IPS-18a (cell line): Measurements from ENCODE around the gene EEF2.
"Not testable (repeated sequence)": the region's sequence is repeated elsewhere in the genome, so short reads cannot be mapped to it uniquely, and the experiment has no call there.

Experiments
- H3K27ac ChIP-seq: one replicate; pipeline ENCODE4 v1.5.1; 2013; ENCODE audit warnings: low read length
- H3K27me3 ChIP-seq: one replicate; pipeline ENCODE4 v1.6.1; 2013; ENCODE audit warnings: mild to moderate bottlenecking, low read length; ENCODE audit not compliant: control insufficient read depth, insufficient read depth
- H3K36me3 ChIP-seq: one replicate; pipeline ENCODE4 v1.6.1; 2013; ENCODE audit warnings: low read depth, low read length; ENCODE audit not compliant: control insufficient read depth
- H3K4me1 ChIP-seq: one replicate; pipeline ENCODE4 v1.6.1; 2013; ENCODE audit warnings: low read depth, low read length; ENCODE audit not compliant: control insufficient read depth
- H3K4me3 ChIP-seq: one replicate; pipeline ENCODE4 v1.5.1; 2013; ENCODE audit warnings: low read length
- H3K9ac ChIP-seq: one replicate; pipeline ENCODE4 v1.6.1; 2013; ENCODE audit warnings: mild to moderate bottlenecking, low read length, moderate library complexity
- H3K9me3 ChIP-seq: one replicate; pipeline ENCODE4 v1.6.1; 2013; ENCODE audit warnings: low read depth, low read length; ENCODE audit not compliant: control insufficient read depth

Gene EEF2

DNA sequence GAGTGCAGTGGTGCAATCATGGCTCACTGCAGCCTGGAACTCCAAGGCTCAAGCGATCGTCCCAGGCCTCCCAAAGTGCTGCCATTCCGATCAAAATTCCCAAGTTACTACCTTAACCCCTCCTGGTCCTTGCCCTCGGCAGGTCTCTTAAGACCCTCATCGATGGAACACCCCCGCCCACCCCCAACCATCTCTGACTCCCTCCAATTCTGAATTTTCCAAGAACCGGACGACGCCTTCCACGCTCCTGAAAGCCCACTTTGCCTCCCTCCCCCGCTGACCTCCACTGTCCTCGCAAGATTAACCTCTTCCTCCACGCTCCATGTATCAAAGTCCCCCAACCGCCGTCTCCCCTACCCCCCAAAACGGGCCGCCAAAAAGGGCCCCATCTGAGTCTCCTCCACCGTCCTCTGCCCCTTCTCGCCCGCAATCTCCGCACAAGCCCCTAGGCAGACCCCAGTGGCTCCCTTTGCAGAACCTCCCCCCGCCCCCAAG is 14.9 kb downstream of the EEF2 start:
- H3K27ac ChIP-seq = peak overlapping the region; percentile 72
- H3K27me3 ChIP-seq = no peaks in the 10 kb centered on the region
- H3K4me1 ChIP-seq = peaks cover 22% of the 10 kb centered on the region
- H3K9me3 ChIP-seq = no peaks in the 10 kb centered on the region
- H3K4me3 ChIP-seq = peak overlapping the region; percentile 89
- peaks cover 26% of the 10 kb centered on the region for H3K36me3 ChIP-seq
- peak overlapping the region; percentile 88 for H3K9ac ChIP-seq

DNA sequence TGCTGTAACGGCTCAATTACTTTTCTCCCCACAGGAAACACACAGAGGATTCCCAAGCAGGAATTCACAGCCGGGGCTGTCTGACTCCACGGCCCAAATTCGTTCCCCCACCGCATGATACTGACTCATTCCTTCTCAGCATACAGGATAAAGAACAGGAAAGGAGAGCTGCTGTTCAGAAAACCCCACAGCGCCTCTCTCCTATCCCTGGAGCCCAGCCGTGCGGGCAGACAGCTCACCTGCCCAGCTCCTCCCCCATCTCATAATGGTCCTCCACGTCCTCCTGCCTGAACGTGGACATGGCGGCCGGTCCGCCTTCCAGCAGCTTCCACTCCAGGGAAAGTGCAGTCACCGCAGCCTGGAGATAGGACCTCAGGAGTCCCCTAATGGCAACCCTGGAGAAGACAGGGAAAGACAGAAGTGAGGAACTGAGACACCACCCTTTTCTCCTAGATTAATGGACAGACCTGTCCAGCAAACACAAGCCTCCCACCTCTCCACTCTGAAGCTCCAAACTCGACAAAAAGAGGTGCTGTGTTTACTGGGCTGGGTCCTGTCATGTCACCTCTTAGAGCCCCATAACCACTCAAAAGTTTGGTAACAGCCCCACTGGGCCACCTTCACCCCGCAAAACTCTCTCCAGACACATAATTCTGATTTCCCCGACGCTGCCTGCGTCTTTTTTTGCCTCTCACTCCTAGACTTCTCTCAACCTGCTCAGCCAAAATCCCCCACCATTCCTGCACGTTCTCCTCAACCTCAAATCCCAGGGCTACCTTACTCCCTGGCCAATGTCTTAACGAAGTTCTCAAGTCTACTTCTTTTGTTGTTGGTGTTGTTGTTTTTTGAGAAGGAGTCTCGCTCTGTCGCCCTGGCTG is 15.6 kb downstream of the EEF2 start:
- H3K9me3 ChIP-seq = no peaks in the 10 kb centered on the region
- H3K27me3 ChIP-seq = no peaks in the 10 kb centered on the region
- H3K27ac ChIP-seq = peak overlapping the region; percentile 72
- peaks cover 22% of the 10 kb centered on the region for H3K4me1 ChIP-seq
- H3K36me3 ChIP-seq = peaks cover 24% of the 10 kb centered on the region
- peak overlapping the region; percentile 88 for H3K9ac ChIP-seq
- peak overlapping the region; percentile 89 for H3K4me3 ChIP-seq

DNA sequence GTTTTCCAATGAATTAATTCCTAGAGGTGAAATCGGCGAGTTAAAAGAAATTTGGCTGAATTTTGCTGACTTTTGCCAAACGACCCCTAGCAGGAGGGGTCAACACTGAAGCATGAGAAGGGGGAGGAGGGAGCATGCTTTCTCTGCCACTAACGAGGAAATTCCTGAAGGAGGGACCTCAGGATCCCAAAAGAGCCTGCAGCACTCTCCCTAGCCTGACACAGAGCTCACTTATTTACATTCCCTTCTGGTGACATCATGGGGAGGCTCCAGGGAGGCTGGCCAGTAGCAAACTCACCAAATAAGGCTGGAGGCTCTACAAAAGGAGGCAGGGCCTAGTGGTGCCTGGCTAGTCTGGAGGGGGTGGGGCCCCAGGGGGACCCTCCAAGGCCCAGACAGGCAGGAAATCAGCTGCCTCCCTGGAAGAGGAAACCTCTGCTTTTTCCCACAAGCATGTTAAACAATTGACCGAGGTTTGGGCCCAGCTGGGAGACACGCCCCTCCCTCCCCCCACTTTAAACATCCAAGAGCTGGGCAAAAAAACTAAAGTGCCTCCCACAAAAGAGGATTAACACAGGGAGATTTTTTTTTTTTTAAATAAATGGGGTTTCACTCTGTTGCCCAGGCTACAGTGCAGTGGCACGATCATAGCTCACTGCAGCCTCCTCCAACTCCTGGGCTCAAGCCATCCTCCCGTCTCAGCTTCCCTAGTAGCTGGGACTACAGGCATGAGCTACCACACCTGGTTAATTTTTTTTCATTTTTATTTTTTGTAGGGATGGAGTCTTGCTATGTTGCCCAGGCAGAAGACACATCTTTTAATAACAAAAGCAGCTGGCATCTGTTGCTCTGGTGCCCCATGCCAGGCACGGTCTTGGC is 16.5 kb downstream of the EEF2 start:
- Histone ChIP-seq H3K9ac (peak overlapping the region; percentile 88), H3K4me1 (peaks cover 22% of the 10 kb centered on the region), H3K4me3 (peak overlapping the region; percentile 89), H3K9me3 (no peaks in the 10 kb centered on the region), H3K27ac (peak overlapping the region; percentile 86), H3K36me3 (peaks cover 31% of the 10 kb centered on the region), H3K27me3 (no peaks in the 10 kb centered on the region)

DNA sequence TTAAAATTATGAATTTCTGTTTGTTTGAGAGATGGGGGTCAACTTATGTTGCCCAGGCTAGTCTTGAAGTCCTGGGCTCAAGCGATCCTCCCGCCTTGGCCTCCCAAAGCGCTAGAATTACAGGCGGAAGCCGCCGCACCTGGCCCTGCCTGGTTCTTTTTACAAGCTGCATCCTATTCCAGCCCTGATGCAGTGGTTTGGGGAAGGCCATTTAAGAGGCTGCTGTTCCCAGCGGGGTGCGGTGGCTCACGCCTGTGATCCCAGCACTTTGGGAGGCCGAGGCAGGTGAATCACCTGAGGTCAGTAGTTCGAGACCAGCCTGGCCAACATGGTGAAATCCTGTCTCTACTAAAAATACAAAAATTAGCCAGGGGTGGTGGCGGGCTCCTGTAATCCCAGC is 17.3 kb downstream of the EEF2 start:
- Histone ChIP-seq H3K36me3 (peaks cover 37% of the 10 kb centered on the region), H3K4me1 (peaks cover 22% of the 10 kb centered on the region), H3K9ac (peak overlapping the region; percentile 88), H3K27ac (peak overlapping the region; percentile 86), H3K4me3 (peak overlapping the region; percentile 38)
- not testable (repeated sequence) for H3K27me3 ChIP-seq, H3K9me3 ChIP-seq

DNA sequence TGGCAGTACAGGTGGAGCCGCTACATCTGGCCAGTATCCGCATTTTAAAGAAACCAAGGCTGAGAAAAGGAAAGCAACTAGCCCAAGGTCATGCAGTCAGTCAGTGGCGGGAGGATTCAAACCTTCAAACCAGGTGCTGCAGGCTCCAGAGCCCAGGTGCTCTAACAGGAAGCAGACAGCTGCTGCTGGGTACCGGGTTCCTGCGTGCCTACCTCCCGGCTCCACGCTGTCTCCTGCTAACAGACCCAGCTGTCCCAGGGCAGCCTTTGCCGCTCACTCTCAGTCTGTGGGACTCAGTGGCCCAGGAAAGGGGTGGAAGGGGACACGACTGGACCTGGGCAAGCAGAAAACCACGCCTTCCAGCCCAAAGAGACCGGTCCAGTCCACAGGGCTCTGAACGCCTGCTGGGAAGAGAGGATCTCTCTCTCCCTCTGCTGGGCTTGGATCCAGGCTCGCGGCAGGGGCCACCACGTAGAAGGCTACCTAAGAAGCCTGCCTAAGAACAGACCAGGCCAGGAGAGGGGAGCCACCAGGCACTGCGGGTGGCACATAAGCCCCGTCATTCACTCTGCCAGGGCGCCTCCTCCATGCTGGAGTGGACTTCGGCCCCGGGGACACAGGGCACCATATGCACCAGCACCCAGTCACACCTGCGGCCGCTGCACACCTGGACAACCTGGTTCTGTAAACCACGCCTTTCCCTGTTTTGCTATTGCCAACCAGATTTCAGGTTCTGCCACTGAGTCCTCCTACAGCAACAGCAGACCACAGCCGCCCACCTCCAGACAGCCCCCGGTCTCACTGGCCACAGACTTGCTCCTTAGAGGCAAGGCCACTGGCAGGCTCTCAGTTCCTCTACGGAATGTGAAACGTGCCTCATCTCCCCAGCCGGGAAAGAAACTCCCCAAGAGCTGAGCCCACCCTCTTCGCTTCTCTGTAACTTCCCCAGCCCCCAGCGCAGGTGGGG is 18.9 kb downstream of the EEF2 start:
- H3K4me3 ChIP-seq = no peak overlapping the region
- H3K36me3 ChIP-seq = peaks cover 46% of the 10 kb centered on the region
- H3K27me3 ChIP-seq = no peaks in the 10 kb centered on the region
- H3K9ac ChIP-seq = no peak overlapping the region
- no peak overlapping the region for H3K27ac ChIP-seq
- no peaks in the 10 kb centered on the region for H3K9me3 ChIP-seq
- peaks cover 22% of the 10 kb centered on the region for H3K4me1 ChIP-seq

GRCh38 chr19:3964256-3965194 is 20.7 kb downstream of the EEF2 start:
- H3K36me3 ChIP-seq = peaks cover 62% of the 10 kb centered on the region
- no peaks in the 10 kb centered on the region for H3K27me3 ChIP-seq
- no peak overlapping the region for H3K27ac ChIP-seq
- no peak overlapping the region for H3K9ac ChIP-seq
- no peak overlapping the region for H3K4me3 ChIP-seq
- H3K4me1 ChIP-seq = peaks cover 16% of the 10 kb centered on the region
- no peaks in the 10 kb centered on the region for H3K9me3 ChIP-seq

DNA sequence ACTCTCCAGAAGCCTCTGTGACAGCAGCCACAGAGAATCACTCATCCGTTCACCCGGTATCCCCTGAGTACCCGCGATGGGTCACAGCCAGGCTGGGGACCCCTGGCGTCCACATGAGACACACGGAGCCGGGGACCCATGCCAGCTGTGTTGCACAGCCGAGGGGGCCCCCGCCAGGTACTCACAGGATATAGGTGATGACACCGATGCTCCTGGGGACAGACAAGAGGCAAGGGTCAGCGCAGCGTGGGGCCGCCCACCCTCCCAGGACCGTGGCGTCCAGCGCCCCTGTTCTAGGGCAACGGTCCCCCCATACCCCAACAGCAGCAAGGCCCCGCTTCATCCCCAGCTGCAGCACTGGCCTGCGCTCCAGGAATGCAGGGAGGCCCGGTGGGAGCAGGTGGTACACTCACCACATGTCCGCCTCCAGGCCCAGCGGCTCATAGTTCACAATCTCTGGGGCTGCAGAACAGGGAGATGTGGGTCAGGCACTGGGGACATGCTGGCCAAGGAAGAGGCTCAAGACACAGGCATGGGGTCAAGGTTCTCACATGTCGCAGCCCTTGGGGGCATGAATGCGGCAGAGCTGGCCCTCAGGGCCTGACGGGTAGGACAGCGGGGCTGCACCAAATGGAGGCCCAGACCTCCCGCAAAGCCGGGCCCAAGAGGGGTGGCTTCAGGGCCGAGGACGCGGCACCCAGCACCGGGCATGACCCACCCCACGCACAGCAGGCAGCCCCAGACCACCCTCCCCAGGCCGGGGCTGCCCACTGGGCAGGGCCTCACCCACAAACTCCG is 21.6 kb downstream of the EEF2 start:
- H3K4me3 ChIP-seq = no peak overlapping the region
- H3K36me3 ChIP-seq = peaks cover 69% of the 10 kb centered on the region
- no peaks in the 10 kb centered on the region for H3K27me3 ChIP-seq
- H3K27ac ChIP-seq = no peak overlapping the region
- H3K9ac ChIP-seq = no peak overlapping the region
- H3K9me3 ChIP-seq = no peaks in the 10 kb centered on the region
- H3K4me1 ChIP-seq = peaks cover 10% of the 10 kb centered on the region

DNA sequence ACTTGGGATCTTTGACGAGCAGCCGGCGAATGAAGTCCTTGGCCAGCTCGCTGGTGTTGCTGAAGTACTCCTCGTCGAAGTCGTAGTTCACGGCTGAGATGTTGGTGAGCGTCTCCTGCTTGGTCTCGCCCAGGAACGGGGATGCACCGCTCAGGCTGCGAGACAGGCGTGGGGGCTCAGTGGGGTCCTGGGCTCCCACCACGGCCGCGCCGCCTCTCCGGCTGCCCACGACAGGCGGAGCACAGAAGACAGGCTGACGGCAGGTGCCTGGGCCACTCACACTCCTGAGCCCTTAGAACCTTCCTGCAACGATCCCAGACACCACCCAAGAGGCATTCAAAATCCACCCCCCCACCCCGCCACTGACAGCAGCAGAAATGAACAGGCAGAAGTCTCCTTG is 24.3 kb downstream of the EEF2 start:
- H3K9ac ChIP-seq = no peak overlapping the region
- no peak overlapping the region for H3K4me3 ChIP-seq
- H3K4me1 ChIP-seq = no peaks in the 10 kb centered on the region
- H3K9me3 ChIP-seq = no peaks in the 10 kb centered on the region
- H3K27ac ChIP-seq = no peak overlapping the region
- H3K36me3 ChIP-seq = peaks cover 68% of the 10 kb centered on the region
- no peaks in the 10 kb centered on the region for H3K27me3 ChIP-seq

- H3K36me3 ChIP-seq = peaks cover 59% of the 10 kb centered on the region
- H3K9me3 ChIP-seq = no peaks in the 10 kb centered on the region
- no peaks in the 10 kb centered on the region for H3K4me1 ChIP-seq
- H3K27ac ChIP-seq = no peak overlapping the region
- H3K9ac ChIP-seq = no peak overlapping the region
- H3K27me3 ChIP-seq = no peaks in the 10 kb centered on the region
- H3K4me3 ChIP-seq = no peak overlapping the region
These were observed 25.5 kb downstream of the EEF2 start for GRCh38 chr19:3959766-3960131.
